Measurements from ENCODE around the gene TAS2R3.

DNA sequence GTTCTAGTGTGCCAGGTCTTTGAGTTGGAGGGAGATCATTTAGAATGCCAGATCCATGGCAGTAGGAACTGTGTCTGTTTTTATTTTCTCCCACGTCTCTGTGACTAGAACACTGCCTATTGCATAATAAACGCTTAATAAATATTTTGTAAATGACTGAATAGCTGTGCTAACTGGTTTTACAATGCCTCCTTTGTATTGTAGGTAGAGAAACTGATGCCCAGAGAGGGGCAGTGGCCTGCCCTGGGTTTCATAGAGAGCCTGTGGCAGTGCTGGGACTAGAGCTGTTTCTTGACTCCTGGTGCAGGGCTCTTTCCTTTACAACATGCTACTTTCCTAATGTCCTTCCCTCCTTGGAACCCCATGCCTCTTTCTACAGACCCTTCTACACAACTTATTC is 28.6 kb downstream of the TAS2R3 start:
- TF ChIP-seq, protein P1, sequence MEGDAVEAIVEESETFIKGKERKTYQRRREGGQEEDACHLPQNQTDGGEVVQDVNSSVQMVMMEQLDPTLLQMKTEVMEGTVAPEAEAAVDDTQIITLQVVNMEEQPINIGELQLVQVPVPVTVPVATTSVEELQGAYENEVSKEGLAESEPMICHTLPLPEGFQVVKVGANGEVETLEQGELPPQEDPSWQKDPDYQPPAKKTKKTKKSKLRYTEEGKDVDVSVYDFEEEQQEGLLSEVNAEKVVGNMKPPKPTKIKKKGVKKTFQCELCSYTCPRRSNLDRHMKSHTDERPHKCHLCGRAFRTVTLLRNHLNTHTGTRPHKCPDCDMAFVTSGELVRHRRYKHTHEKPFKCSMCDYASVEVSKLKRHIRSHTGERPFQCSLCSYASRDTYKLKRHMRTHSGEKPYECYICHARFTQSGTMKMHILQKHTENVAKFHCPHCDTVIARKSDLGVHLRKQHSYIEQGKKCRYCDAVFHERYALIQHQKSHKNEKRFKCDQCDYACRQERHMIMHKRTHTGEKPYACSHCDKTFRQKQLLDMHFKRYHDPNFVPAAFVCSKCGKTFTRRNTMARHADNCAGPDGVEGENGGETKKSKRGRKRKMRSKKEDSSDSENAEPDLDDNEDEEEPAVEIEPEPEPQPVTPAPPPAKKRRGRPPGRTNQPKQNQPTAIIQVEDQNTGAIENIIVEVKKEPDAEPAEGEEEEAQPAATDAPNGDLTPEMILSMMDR (conservative IDR thresholded peaks at IDR 0.05): no peak
- no peak for TF ChIP-seq ZFX (IDR thresholded peaks at IDR 0.05)

Measured in C4-2B (cell line).